B cell (primary cell): Measurements from ENCODE around the gene HIC2. TPM values are rescaled to one million over a fixed set of nuclear protein-coding genes. Genes with fewer than 3 reads are reported as not detected.
A peak's percentile ranks its signal among the peaks of the same experiment; 100 is the strongest.
"Not testable (repeated sequence)": the region's sequence is repeated elsewhere in the genome, so short reads cannot be mapped to it uniquely, and the experiment has no call there.

Experiments used
- ATAC-seq: fragments of 200-7000 bp; cut with Tn5 transposase; one replicate; pipeline ENCODE4 v1.10.0; 2021; ENCODE audit warnings: low read depth, mild to moderate bottlenecking, moderate number of reproducible peaks, moderate library complexity
- CTCF ChIA-PET: fragments of 350-600 bp; sonication (Branson Sonifier 250); formaldehyde crosslinking; loops from one replicate; lab custom pipeline; 2021; ENCODE audit warnings: antibody characterized with exemption, inconsistent platforms; lab: Charles Lee
- POLR2A ChIA-PET: fragments of 350-600 bp; sonication (Branson Sonifier 250); formaldehyde crosslinking; loops from one replicate; lab custom pipeline; 2021; ENCODE audit warnings: antibody characterized with exemption; lab: Charles Lee
- DNase-seq: peaks from one replicate; pipeline ENCODE4 v3.0.0; 2013
- H2AFZ ChIP-seq: 2 replicates; pipeline ENCODE4 v1.6.1; 2012; ENCODE audit warnings: mild to moderate bottlenecking, low read depth, low read length; ENCODE audit not compliant: insufficient read depth, poor library complexity, severe bottlenecking
- H3K27ac ChIP-seq, 2 donors: 1 replicate in 1 of 2; 2 replicates in 1 of 2; pipeline ENCODE4 v1.5.1; 2012 to 2013; ENCODE audit warnings: low read length in 2 of 2, mild to moderate bottlenecking in 2 of 2, moderate library complexity in 1 of 2
- H3K27me3 ChIP-seq, 4 experiments: fragments of 200-600 bp in 1 of 4; sonication (generic) in 1 of 4; replicated peaks in 1 of 4; 1 replicate in 2 of 4; 2 replicates in 2 of 4; pipeline versions ENCODE4 v1.6.1 to v1.7.0; 2013 to 2016; ENCODE audit warnings: low read length in 3 of 4, mild to moderate bottlenecking in 2 of 4, mixed read lengths in 1 of 4, moderate library complexity in 1 of 4; ENCODE audit not compliant: insufficient read depth in 4 of 4, control insufficient read depth in 3 of 4; ENCODE audit errors: control extremely low read depth in 1 of 4
- H3K36me3 ChIP-seq, 2 experiments: replicated peaks in 1 of 2; 1 replicate in 1 of 2; 2 replicates in 1 of 2; pipeline versions ENCODE4 v1.6.1 to v1.7.1; 2013; ENCODE audit warnings: low read length in 1 of 2; ENCODE audit not compliant: insufficient read depth in 2 of 2, control insufficient read depth in 1 of 2; ENCODE audit errors: control extremely low read depth in 1 of 2, extremely low read depth in 1 of 2
- H3K4me1 ChIP-seq, 2 donors: fragments of 200-600 bp in 1 of 2; sonication (generic) in 1 of 2; 1 replicate in 1 of 2; 2 replicates in 1 of 2; pipeline versions ENCODE4 v1.5.1 to v1.6.1; 2013 to 2017; ENCODE audit warnings: low read length in 2 of 2; ENCODE audit not compliant: control insufficient read depth in 2 of 2, insufficient read depth in 2 of 2
- H3K4me2 ChIP-seq: replicated peaks from 2 replicates; pipeline ENCODE3; 2012; ENCODE audit warnings: mild to moderate bottlenecking, low read depth, low read length; ENCODE audit not compliant: poor library complexity, severe bottlenecking
- H3K4me3 ChIP-seq, 5 experiments: fragments of 200-600 bp in 1 of 5; sonication (generic) in 1 of 5; 1 replicate in 3 of 5; 2 replicates in 2 of 5; pipeline versions ENCODE4 v1.5.1 to v1.7.0; 2011 to 2016; ENCODE audit warnings: low read length in 4 of 5, mild to moderate bottlenecking in 4 of 5, low read depth in 2 of 5, control low read depth in 1 of 5, moderate library complexity in 1 of 5; ENCODE audit not compliant: insufficient read depth in 1 of 5; ENCODE audit errors: control extremely low read depth in 1 of 5, extremely low read depth in 1 of 5
- H3K79me2 ChIP-seq: fragments of 200-600 bp; sonication (generic); one replicate; pipeline ENCODE4 v1.6.0; 2016; ENCODE audit warnings: low read length; ENCODE audit not compliant: control insufficient read depth, insufficient read depth
- H3K9ac ChIP-seq: fragments of 200-600 bp; sonication (generic); 2 replicates; pipeline ENCODE4 v1.6.1; 2017; ENCODE audit warnings: mild to moderate bottlenecking, low read length, moderate library complexity
- H3K9me3 ChIP-seq, 3 donors: one replicate each; pipeline versions ENCODE4 v1.6.1 to v1.7.1; 2013; ENCODE audit warnings: low read length in 2 of 3; ENCODE audit not compliant: control insufficient read depth in 2 of 3, insufficient read depth in 1 of 3; ENCODE audit errors: control extremely low read depth in 1 of 3
- H4K20me1 ChIP-seq: 2 replicates; pipeline ENCODE4 v1.6.0; 2012; ENCODE audit warnings: mild to moderate bottlenecking, low read length; ENCODE audit not compliant: insufficient read depth, control insufficient read depth, poor library complexity, severe bottlenecking
- H3K27ac Mint-ChIP-seq: one replicate; pipeline ENCODE4 v1.8.0; 2021; ENCODE audit warnings: mixed read lengths
- H3K27me3 Mint-ChIP-seq: one replicate; pipeline ENCODE4 v1.8.0; 2021; ENCODE audit warnings: mixed read lengths
- H3K4me1 Mint-ChIP-seq: one replicate; pipeline ENCODE4 v1.8.0; 2021; ENCODE audit warnings: mixed read lengths
- H3K4me3 Mint-ChIP-seq: one replicate; pipeline ENCODE4 v1.8.0; 2021; ENCODE audit warnings: mixed read lengths
- H3K9me3 Mint-ChIP-seq: one replicate; pipeline ENCODE4 v1.8.0; 2022; ENCODE audit warnings: mixed read lengths; ENCODE audit not compliant: insufficient read depth
- WGBS: methylation state at CpG from one replicate; pipeline ENCODE4 v1.1.5; 2013; ENCODE audit warnings: missing lambda C conversion rate; ENCODE audit not compliant: insufficient coverage; 5-methylcytosine and 5-hydroxymethylcytosine counted together
- intact Hi-C: fragments of 100-400 bp; cut with micrococcal nuclease; formaldehyde crosslinking; loops from one replicate; pipeline ENCODE4 v1.10.0; 2022
- polyA plus RNA-seq: library from polyadenylated mRNA; depleted of rRNA; stranded (reverse); fragments of >200 nt; gene quantifications from 2 replicates; pipeline ENCODE4 v1.2.3, GENCODE V29; 2012
- total RNA-seq, 2 donors: library from RNA; stranded (reverse); fragments of 120-200 nt in 1 of 2; gene quantifications; 1 replicate in 1 of 2; 2 replicates in 1 of 2; pipeline versions ENCODE4 v1.2.3 to v1.2.4, GENCODE V29; 2013 to 2022

The HIC2 gene
- total and polyA plus RNA-seq, 2 donors (not counting 1 experiment from before 2014, with no cell fraction given) = 2.9 to 8.1 TPM

GRCh38 chr22:21407139-21407538, 10.0 kb upstream of the HIC2 start:
- intact Hi-C loops, H4K20me1 ChIP-seq, DNase-seq, H3K4me2 ChIP-seq, H3K9ac ChIP-seq, ATAC-seq, H3K9me3 ChIP-seq, H3K27me3 ChIP-seq, H3K79me2 ChIP-seq, H3K36me3 ChIP-seq, CTCF ChIA-PET, H3K4me3 Mint-ChIP-seq, H3K9me3 Mint-ChIP-seq, POLR2A ChIA-PET, H3K4me1 ChIP-seq, H3K4me3 ChIP-seq, H3K27ac ChIP-seq, H3K27ac Mint-ChIP-seq, H2AFZ ChIP-seq, H3K27me3 Mint-ChIP-seq, H3K4me1 Mint-ChIP-seq: not testable (repeated sequence)
- WGBS = no CpG with 5 or more reads among the region's 1 CpG

- H2AFZ ChIP-seq, H3K79me2 ChIP-seq, DNase-seq, H3K4me1 ChIP-seq, H3K9me3 ChIP-seq, H4K20me1 ChIP-seq, H3K4me3 ChIP-seq, H3K4me2 ChIP-seq, H3K9ac ChIP-seq, intact Hi-C loops, H3K36me3 ChIP-seq, H3K27ac ChIP-seq, H3K4me1 Mint-ChIP-seq, H3K27ac Mint-ChIP-seq, H3K27me3 Mint-ChIP-seq, ATAC-seq, H3K27me3 ChIP-seq, H3K9me3 Mint-ChIP-seq, CTCF ChIA-PET, H3K4me3 Mint-ChIP-seq, POLR2A ChIA-PET: not testable (repeated sequence)
- no CpG with 5 or more reads among the region's 4 CpGs for WGBS
Observed at GRCh38 chr22:21407792-21408191, 9.4 kb upstream of the HIC2 start.

GRCh38 chr22:21416375-21416774, 796 bp upstream of the HIC2 start:
- H3K4me1 Mint-ChIP-seq, H4K20me1 ChIP-seq, H3K79me2 ChIP-seq, H3K36me3 ChIP-seq, H3K9me3 ChIP-seq, H3K4me2 ChIP-seq, H2AFZ ChIP-seq, CTCF ChIA-PET, H3K27ac Mint-ChIP-seq, ATAC-seq, H3K9ac ChIP-seq, intact Hi-C loops, H3K4me3 Mint-ChIP-seq, H3K4me3 ChIP-seq, H3K9me3 Mint-ChIP-seq, H3K27ac ChIP-seq, H3K4me1 ChIP-seq, POLR2A ChIA-PET, H3K27me3 Mint-ChIP-seq, H3K27me3 ChIP-seq, DNase-seq: not testable (repeated sequence)
- no CpG with 5 or more reads among the region's 25 CpGs for WGBS

- H3K27ac Mint-ChIP-seq, POLR2A ChIA-PET, ATAC-seq, H3K4me1 ChIP-seq, H3K79me2 ChIP-seq, H3K27ac ChIP-seq, H3K36me3 ChIP-seq, H3K27me3 Mint-ChIP-seq, H3K27me3 ChIP-seq, H3K4me1 Mint-ChIP-seq, CTCF ChIA-PET, H2AFZ ChIP-seq, DNase-seq, H4K20me1 ChIP-seq, H3K9me3 Mint-ChIP-seq, H3K9ac ChIP-seq, H3K9me3 ChIP-seq, intact Hi-C loops: not testable (repeated sequence)
- no CpG with 5 or more reads among the region's 33 CpGs for WGBS
- H3K4me2 ChIP-seq = peak overlapping the region; percentile 59
- peak overlapping the region in 2 of 5 experiments; percentile 23 to 50 for H3K4me3 ChIP-seq
- H3K4me3 Mint-ChIP-seq = peak overlapping the region; percentile 59
Observed at GRCh38 chr22:21417853-21418252, 682 bp downstream of the HIC2 start.
